Activated CD8-positive, alpha-beta T cell treated with anti-CD3 and anti-CD28 coated beads for 36 hours (primary cell): Measurements from ENCODE around the gene SMYD2. TPM values are rescaled to one million over a fixed set of nuclear protein-coding genes. Genes with fewer than 3 reads are reported as not detected.

Source experiments
- ATAC-seq: fragments of 200-7000 bp; cut with Tn5 transposase; one replicate; pipeline ENCODE4 v1.10.0; 2021; ENCODE audit warnings: mild to moderate bottlenecking, moderate library complexity
- CTCF ChIA-PET: fragments of 350-600 bp; sonication (Branson Sonifier 250); formaldehyde crosslinking; loops from one replicate; lab custom pipeline; 2021; ENCODE audit warnings: antibody characterized with exemption; lab: Charles Lee
- POLR2A ChIA-PET: fragments of 350-600 bp; sonication (Branson Sonifier 250); formaldehyde crosslinking; loops from one replicate; lab custom pipeline; 2021; ENCODE audit warnings: antibody characterized with exemption; lab: Charles Lee
- DNase-seq: peaks from one replicate; pipeline ENCODE4 v3.0.0-alpha.2; 2020
- H3K27ac Mint-ChIP-seq: one replicate; pipeline ENCODE4 v1.8.0; 2021; ENCODE audit warnings: mild to moderate bottlenecking, mixed read lengths
- H3K27me3 Mint-ChIP-seq: one replicate; pipeline ENCODE4 v1.8.0; 2021; ENCODE audit warnings: mixed read lengths
- H3K36me3 Mint-ChIP-seq: one replicate; pipeline ENCODE4 v1.8.0; 2021; ENCODE audit warnings: low read depth, mixed read lengths
- H3K4me1 Mint-ChIP-seq: one replicate; pipeline ENCODE4 v1.8.0; 2021; ENCODE audit warnings: low read depth, mixed read lengths
- H3K4me3 Mint-ChIP-seq: one replicate; pipeline ENCODE4 v1.8.0; 2021; ENCODE audit warnings: mild to moderate bottlenecking, moderate library complexity, mixed read lengths
- H3K9me3 Mint-ChIP-seq: one replicate; pipeline ENCODE4 v1.8.0; 2021; ENCODE audit warnings: mixed read lengths
- CTCF ChIP-seq: fragments of 200-600 bp; IDR thresholded peaks from one replicate; pipeline ENCODE4 v1.8.0; 2022; ENCODE audit warnings: antibody characterized with exemption, mild to moderate bottlenecking
- intact Hi-C: fragments of 100-400 bp; cut with micrococcal nuclease; formaldehyde crosslinking; loops from one replicate; pipeline ENCODE4 v1.10.0; 2022
- total RNA-seq, 2 experiments: library from RNA; stranded (reverse); gene quantifications; one replicate each; pipeline ENCODE4 v1.2.3, GENCODE V29; 2021

SMYD2 gene
- total RNA-seq, 2 experiments from 2014 or later, result 37.4 to 40.6 TPM

GRCh38 chr1:214292322-214292721 is 11.4 kb downstream of the SMYD2 start:
- Mint-ChIP-seq H3K9me3 (no peaks in the 10 kb centered on the region), H3K36me3 (peaks cover 18% of the 10 kb centered on the region), H3K4me3 (no peak overlapping the region), H3K27ac (no peak overlapping the region), H3K27me3 (no peaks in the 10 kb centered on the region), H3K4me1 (peaks cover 44% of the 10 kb centered on the region)
- CTCF ChIA-PET, result interaction anchor here (1.3 to 3.4 kb wide), 2 partner anchors 31 to 36 kb away, joined by 9 to 10 read pairs; no protein-coding TSS in a partner anchor
- no peak for ATAC-seq
- POLR2A ChIA-PET, result no interaction called here
- TF ChIP-seq CTCF, result no peak
- no peak for DNase-seq
- intact Hi-C loops, result no loop called here

- H3K9me3 Mint-ChIP-seq, result no peaks in the 10 kb centered on the region
- H3K36me3 Mint-ChIP-seq, result peaks cover 10% of the 10 kb centered on the region
- no peak for TF ChIP-seq CTCF
- no peak overlapping the region for H3K4me3 Mint-ChIP-seq
- H3K27ac Mint-ChIP-seq, result no peak overlapping the region
- H3K27me3 Mint-ChIP-seq, result no peaks in the 10 kb centered on the region
- POLR2A ChIA-PET, result no interaction called here
- DNase-seq (no peak), ATAC-seq (no peak)
- intact Hi-C loops, result no loop called here
- peaks cover 25% of the 10 kb centered on the region for H3K4me1 Mint-ChIP-seq
- CTCF ChIA-PET, result interaction anchor here (2.5 kb wide), 1 partner anchor 34 kb away, joined by 9 read pairs; no protein-coding TSS in a partner anchor
Observed at GRCh38 chr1:214295934-214296333, 15.0 kb downstream of the SMYD2 start.

- CTCF ChIA-PET, result interaction anchor here (1.1 to 2.5 kb wide), 3 partner anchors 35 to 39 kb away, joined by 3 to 9 read pairs (median 5); no protein-coding TSS in a partner anchor
- POLR2A ChIA-PET, result no interaction called here
- intact Hi-C loops, result no loop called here
Observed at GRCh38 chr1:214296860-214297745, 16.1 kb downstream of the SMYD2 start.

GRCh38 chr1:214300149-214300780 is 19.3 kb downstream of the SMYD2 start:
- no peak for TF ChIP-seq CTCF
- POLR2A ChIA-PET, result interaction anchor here (1.2 kb wide), 1 partner anchor 18 kb away, joined by 3 read pairs; no protein-coding TSS in a partner anchor

More at GRCh38 chr1:214296860-214297745, 16.1 kb downstream of the SMYD2 start:
- peaks cover 10% of the 10 kb centered on the region for H3K36me3 Mint-ChIP-seq
- peaks cover 26% of the 10 kb centered on the region for H3K4me1 Mint-ChIP-seq
- ATAC-seq (no peak), DNase-seq (no peak)
- no peaks in the 10 kb centered on the region for H3K27me3 Mint-ChIP-seq
- no peak for TF ChIP-seq CTCF
- no peaks in the 10 kb centered on the region for H3K9me3 Mint-ChIP-seq
- no peak overlapping the region for H3K27ac Mint-ChIP-seq
- no peak overlapping the region for H3K4me3 Mint-ChIP-seq

More at GRCh38 chr1:214300149-214300780, 19.3 kb downstream of the SMYD2 start:
- Mint-ChIP-seq H3K27ac (no peak overlapping the region), H3K27me3 (no peaks in the 10 kb centered on the region), H3K4me1 (peaks cover 26% of the 10 kb centered on the region), H3K4me3 (no peak overlapping the region), H3K9me3 (no peaks in the 10 kb centered on the region), H3K36me3 (peaks cover 8% of the 10 kb centered on the region)
- intact Hi-C loops, result no loop called here
- CTCF ChIA-PET, result interaction anchor here (1.7 kb wide), 1 partner anchor 39 kb away, joined by 8 read pairs; no protein-coding TSS in a partner anchor
- ATAC-seq (no peak), DNase-seq (no peak)
